Gastrocnemius medialis (tissue), 4 donors: ENCODE results near the gene SEC23B.
"Not testable (repeated sequence)": the region's sequence is repeated elsewhere in the genome, so short reads cannot be mapped to it uniquely, and the experiment has no call there.

Source experiments
- POLR2A ChIP-seq, 2 donors: fragments of 450-650 bp; IDR thresholded peaks; one replicate each; pipeline ENCODE4 v1.6.1; 2017; ENCODE audit warnings: antibody characterized with exemption in 2 of 2, mild to moderate bottlenecking in 2 of 2, moderate library complexity in 2 of 2
- TF ChIP-seq, protein P1 (sequence below), 5 experiments: fragments of 450-650 bp in 3 of 5; fragments of 200-600 bp in 2 of 5; sonication (generic) in 2 of 5; IDR thresholded peaks in 4 of 5; conservative IDR thresholded peaks in 1 of 5; 1 replicate in 4 of 5; 2 replicates in 1 of 5; pipeline ENCODE4 v1.5.1; 2016 to 2019; ENCODE audit warnings: antibody characterized with exemption in 5 of 5, mild to moderate bottlenecking in 3 of 5, moderate library complexity in 3 of 5

DNA sequence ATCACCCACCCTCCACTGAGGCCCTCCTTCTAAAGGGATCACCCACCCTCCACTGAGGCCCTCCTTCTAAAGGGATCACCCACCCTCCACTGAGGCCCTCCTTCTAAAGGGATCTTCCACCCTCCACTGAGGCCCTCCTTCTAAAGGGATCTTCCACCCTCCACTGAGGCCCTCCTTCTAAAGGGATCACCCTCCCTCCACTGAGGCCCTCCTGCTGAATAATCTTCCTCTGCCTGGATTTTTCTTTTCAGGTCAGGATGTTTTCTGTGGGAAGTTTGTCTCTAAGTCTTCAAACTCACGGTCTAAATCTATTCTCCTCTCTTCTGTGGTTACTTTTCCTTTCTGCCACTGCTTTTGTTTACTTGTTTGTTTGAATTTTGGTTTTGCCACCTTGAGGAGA lies 6.1 kb upstream of the SEC23B start:
- TF ChIP-seq, protein P1, sequence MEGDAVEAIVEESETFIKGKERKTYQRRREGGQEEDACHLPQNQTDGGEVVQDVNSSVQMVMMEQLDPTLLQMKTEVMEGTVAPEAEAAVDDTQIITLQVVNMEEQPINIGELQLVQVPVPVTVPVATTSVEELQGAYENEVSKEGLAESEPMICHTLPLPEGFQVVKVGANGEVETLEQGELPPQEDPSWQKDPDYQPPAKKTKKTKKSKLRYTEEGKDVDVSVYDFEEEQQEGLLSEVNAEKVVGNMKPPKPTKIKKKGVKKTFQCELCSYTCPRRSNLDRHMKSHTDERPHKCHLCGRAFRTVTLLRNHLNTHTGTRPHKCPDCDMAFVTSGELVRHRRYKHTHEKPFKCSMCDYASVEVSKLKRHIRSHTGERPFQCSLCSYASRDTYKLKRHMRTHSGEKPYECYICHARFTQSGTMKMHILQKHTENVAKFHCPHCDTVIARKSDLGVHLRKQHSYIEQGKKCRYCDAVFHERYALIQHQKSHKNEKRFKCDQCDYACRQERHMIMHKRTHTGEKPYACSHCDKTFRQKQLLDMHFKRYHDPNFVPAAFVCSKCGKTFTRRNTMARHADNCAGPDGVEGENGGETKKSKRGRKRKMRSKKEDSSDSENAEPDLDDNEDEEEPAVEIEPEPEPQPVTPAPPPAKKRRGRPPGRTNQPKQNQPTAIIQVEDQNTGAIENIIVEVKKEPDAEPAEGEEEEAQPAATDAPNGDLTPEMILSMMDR (IDR thresholded peaks at IDR 0.05 in 4 of 5, conservative IDR thresholded peaks at IDR 0.05 in 1 of 5) = not testable (repeated sequence)
- TF ChIP-seq POLR2A (IDR thresholded peaks at IDR 0.05) = not testable (repeated sequence)
